ENCODE measurements around the gene RALGDS.
"Not testable (repeated sequence)": the region's sequence is repeated elsewhere in the genome, so short reads cannot be mapped to it uniquely, and the experiment has no call there.

DNA sequence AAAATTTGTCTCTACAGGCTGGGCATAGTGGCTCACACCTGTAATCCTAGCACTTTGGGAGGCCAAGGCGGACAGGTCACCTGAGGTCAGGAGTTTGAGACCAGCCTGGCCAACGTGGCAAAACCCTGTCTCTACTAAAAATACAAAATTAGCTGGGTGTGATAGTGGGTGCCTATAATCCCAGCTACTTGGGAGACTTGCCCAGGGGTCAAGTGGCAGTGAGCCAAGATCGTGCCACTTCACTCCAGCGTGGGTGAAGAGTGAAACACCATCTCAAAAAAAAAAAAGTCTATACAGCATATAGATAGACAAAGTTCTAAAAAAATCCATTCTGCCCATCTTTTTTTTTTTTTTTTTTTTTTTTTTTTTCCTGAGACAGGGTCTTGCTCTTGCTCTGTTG lies 26.7 kb downstream of the RALGDS start:
- TF ChIP-seq, protein P1, sequence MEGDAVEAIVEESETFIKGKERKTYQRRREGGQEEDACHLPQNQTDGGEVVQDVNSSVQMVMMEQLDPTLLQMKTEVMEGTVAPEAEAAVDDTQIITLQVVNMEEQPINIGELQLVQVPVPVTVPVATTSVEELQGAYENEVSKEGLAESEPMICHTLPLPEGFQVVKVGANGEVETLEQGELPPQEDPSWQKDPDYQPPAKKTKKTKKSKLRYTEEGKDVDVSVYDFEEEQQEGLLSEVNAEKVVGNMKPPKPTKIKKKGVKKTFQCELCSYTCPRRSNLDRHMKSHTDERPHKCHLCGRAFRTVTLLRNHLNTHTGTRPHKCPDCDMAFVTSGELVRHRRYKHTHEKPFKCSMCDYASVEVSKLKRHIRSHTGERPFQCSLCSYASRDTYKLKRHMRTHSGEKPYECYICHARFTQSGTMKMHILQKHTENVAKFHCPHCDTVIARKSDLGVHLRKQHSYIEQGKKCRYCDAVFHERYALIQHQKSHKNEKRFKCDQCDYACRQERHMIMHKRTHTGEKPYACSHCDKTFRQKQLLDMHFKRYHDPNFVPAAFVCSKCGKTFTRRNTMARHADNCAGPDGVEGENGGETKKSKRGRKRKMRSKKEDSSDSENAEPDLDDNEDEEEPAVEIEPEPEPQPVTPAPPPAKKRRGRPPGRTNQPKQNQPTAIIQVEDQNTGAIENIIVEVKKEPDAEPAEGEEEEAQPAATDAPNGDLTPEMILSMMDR (IDR thresholded peaks at IDR 0.05 in 4 of 5, conservative IDR thresholded peaks at IDR 0.05 in 1 of 5) = not testable (repeated sequence)
- not testable (repeated sequence) for TF ChIP-seq POLR2A (IDR thresholded peaks at IDR 0.05)

Measured in gastrocnemius medialis (tissue), 4 donors.